AG04450 (cell line): Measurements from ENCODE around the gene STAB1. TPM values are rescaled to one million over a fixed set of nuclear protein-coding genes. Genes with fewer than 3 reads are reported as not detected.

Source experiments
- CTCF ChIA-PET: fragments of 300-600, 350-600 bp; formaldehyde crosslinking; extraction: SDS; loops from one replicate; lab custom pipeline; 2022; ENCODE audit warnings: antibody characterized with exemption, inconsistent platforms; lab: Charles Lee
- POLR2A ChIA-PET: fragments of 350-600 bp; formaldehyde crosslinking; extraction: SDS; loops from one replicate; lab custom pipeline; 2021; ENCODE audit warnings: antibody characterized with exemption, inconsistent platforms; lab: Yijun Ruan, JAX
- DNase-seq: peaks from one replicate; pipeline ENCODE4 v3.0.0-alpha.2; 2011; ENCODE audit warnings: low read depth, low spot score
- H3K27ac ChIP-seq: one replicate; pipeline ENCODE4 v1.5.1; 2012; ENCODE audit warnings: low read depth, low read length, control low read depth
- H3K27me3 ChIP-seq: one replicate; pipeline ENCODE4 v1.6.0; 2012; ENCODE audit warnings: low read length; ENCODE audit not compliant: control insufficient read depth, insufficient read depth
- H3K4me3 ChIP-seq: 2 replicates; pipeline ENCODE4 v1.5.1; 2011; ENCODE audit warnings: mild to moderate bottlenecking, low read depth, low read length, control low read depth
- H3K9me3 ChIP-seq: 2 replicates; pipeline ENCODE4 v1.5.1; 2012; ENCODE audit warnings: low read length; ENCODE audit not compliant: control insufficient read depth, insufficient read depth
- CTCF ChIP-seq: IDR thresholded peaks from 2 replicates; pipeline ENCODE4 v1.5.1; 2011; ENCODE audit warnings: low read depth, low read length, control low read depth, inconsistent platforms
- polyA plus RNA-seq: library from polyadenylated mRNA; depleted of rRNA; stranded (reverse); fragments of >200 nt; gene quantifications from 2 replicates; pipeline ENCODE4 v1.2.3, GENCODE V29; 2011

The STAB1 gene
- polyA plus RNA-seq, 1 experiment: 0.02 TPM

GRCh38 chr3:52512727-52513126 is 17.6 kb downstream of the STAB1 start:
- no peak overlapping the region for H3K4me3 ChIP-seq
- H3K9me3 ChIP-seq: no peaks in the 10 kb centered on the region; the same call in 1 of the 2 replicates
- ChIA-PET CTCF (no interaction called here), POLR2A (interaction anchor here (1.1 kb wide), 1 partner anchor 10 kb away, joined by 3 read pairs; no protein-coding TSS in a partner anchor)
- H3K27ac ChIP-seq: no peak overlapping the region
- no peak for TF ChIP-seq CTCF
- peaks cover 29% of the 10 kb centered on the region for H3K27me3 ChIP-seq
- DNase-seq: no peak

- no peak for DNase-seq
Measured at GRCh38 chr3:52513281-52513680, 18.1 kb downstream of the STAB1 start.

DNA sequence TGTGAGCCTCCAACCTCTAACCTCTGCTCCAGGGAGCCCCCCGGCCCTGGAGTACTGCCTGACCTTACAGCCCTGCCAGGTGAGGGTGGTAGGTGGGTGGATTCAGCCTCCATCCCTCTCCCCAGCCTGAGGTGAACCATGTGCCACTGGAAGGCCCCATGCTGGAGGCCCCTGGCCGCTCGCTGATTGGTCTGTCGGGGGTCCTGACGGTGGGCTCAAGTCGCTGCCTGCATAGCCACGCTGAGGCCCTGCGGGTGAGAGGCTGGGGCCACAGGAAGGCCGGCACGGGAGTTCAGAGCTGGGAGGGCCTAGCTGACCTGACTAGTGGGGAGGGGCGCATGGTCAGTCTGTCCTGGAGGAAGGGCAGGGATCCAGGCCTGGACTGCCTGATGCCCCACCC is 19.4 kb downstream of the STAB1 start:
- POLR2A ChIA-PET: no interaction called here
- Histone ChIP-seq H3K27me3 (peaks cover 29% of the 10 kb centered on the region), H3K4me3 (no peak overlapping the region), H3K27ac (no peak overlapping the region), H3K9me3 (no peaks in the 10 kb centered on the region; the same call in 1 of the 2 replicates)
- TF ChIP-seq CTCF: no peak
- no peak for DNase-seq
- CTCF ChIA-PET: no interaction called here

More at GRCh38 chr3:52513281-52513680, 18.1 kb downstream of the STAB1 start:
- CTCF ChIA-PET: no interaction called here
- TF ChIP-seq CTCF: no peak
- no peaks in the 10 kb centered on the region; the same call in 1 of the 2 replicates for H3K9me3 ChIP-seq
- no peak overlapping the region for H3K27ac ChIP-seq
- H3K27me3 ChIP-seq: peaks cover 29% of the 10 kb centered on the region
- POLR2A ChIA-PET: no interaction called here
- H3K4me3 ChIP-seq: no peak overlapping the region

- DNase-seq: no peak
- Histone ChIP-seq H3K27ac (no peak overlapping the region), H3K27me3 (peaks cover 29% of the 10 kb centered on the region), H3K4me3 (no peak overlapping the region), H3K9me3 (no peaks in the 10 kb centered on the region; the same call in 1 of the 2 replicates)
- TF ChIP-seq CTCF: no peak
- CTCF ChIA-PET: no interaction called here
- POLR2A ChIA-PET: no interaction called here
Measured at GRCh38 chr3:52515192-52515591, 20.1 kb downstream of the STAB1 start.

- H3K9me3 ChIP-seq: no peaks in the 10 kb centered on the region; the same call in 1 of the 2 replicates
- H3K27me3 ChIP-seq: peaks cover 19% of the 10 kb centered on the region
- ChIA-PET CTCF (no interaction called here), POLR2A (interaction anchor here (1.1 kb wide), 1 partner anchor 15 kb away, joined by 3 read pairs; no protein-coding TSS in a partner anchor)
- no peak overlapping the region for H3K4me3 ChIP-seq
- no peak for DNase-seq
- no peak overlapping the region for H3K27ac ChIP-seq
- no peak for TF ChIP-seq CTCF
Measured at GRCh38 chr3:52516509-52517195, 21.5 kb downstream of the STAB1 start.
